GOT3 (cell line): ENCODE results near the gene SEC14L2.
"Not testable (repeated sequence)": the region's sequence is repeated elsewhere in the genome, so short reads cannot be mapped to it uniquely, and the experiment has no call there.

Source experiments
- DNase-seq: peaks from one replicate; lab custom pipeline; 2025; ENCODE audit warnings: mixed read lengths; lab: John Stamatoyannopoulos, UW

Gene SEC14L2

DNA sequence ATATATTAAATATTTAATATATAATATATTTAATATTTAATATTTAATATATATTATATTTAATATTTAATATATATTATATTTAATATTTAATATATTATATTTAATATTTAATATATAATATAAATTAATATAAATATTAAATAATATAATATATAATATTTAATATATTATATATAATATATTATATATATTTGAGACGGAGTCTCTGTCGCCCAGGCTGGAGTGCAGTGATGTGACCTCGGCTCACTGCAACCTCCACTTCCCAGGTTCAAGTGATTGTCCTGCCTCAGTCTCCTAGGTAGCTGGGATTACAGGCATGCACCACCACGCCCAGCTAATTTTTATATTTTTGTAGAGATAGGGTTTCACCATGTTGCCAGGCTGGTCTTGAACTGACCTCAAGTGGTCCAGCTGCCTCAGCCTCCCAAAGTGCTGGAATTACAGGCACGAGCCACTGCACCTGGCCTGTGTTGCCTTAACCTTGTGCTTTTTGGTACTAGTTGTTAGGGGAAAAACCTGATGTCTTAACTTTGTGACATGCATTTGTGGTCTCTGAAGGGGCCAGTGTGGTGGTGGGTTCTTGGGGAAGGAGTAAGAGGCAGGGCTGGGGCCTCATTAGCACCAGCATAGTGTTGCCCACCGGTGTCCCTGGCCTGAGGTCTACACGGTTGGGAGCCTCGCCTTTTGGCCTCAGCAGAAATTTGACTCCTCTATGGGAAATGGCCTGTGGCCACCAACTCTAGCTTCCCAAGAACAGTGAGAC, 58.4 kb downstream of the SEC14L2 start:
- no peak for DNase-seq

GRCh38 chr22:30457981-30458380, 61.2 kb downstream of the SEC14L2 start:
- no peak for DNase-seq

DNA sequence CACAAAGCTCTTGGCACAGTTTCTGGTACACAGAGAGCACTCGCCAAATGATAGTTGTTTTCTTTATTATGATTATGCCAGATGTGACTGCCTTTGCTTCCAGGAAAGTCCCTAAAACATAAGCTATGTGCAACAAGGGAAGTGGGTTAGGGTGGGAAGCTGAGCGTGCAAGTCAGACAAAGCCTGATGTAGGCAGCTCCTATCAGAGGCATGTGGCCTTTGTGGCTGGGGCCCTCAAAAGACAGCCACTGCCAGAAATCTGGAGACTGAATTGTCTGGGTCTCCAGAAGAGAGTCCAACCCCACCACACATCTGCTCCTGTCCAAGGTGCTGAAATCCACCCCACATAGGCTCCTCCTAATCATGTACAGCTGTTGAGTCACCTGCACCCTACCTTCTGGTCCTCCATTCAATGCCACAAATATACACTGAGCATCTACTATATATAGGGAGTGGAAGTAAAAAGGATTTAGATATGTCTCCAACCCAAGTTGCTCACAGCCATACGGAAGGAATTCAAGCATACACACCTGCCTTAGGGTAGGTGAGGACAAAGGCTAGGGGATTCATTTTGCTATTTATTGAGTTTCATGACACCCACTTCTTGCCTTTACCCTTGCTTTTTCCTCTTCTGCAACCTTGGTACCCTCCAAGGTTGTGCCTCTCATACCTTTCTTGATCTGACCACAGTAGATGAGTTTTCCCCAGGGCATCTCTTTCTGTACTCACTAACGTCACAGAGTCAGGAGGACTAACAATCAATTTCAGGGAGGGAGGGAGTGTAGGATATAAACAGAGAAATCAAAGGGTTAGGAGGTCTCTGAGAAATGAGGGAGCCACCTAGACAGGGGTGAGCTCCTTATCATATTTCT, 62.6 kb downstream of the SEC14L2 start:
- DNase-seq = no peak

DNA sequence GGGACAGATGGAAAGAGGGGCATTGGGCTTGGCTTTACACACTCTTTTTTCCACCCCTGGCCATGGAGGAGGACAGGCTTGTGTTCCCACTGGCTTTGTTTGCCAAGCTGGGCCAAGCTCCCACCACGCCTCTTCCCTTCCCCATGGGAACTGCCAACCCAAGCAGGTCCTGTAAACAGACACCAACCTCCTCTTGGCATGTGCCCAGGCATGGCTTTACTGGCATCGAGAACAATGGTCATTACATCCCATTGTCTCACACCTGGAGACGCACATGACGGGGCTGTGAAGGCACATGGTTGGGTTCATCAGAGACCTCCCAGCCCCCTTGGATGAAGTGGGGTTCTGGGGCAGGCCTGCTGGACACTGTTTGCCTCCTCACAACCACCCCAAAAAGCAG, 63.3 kb downstream of the SEC14L2 start:
- no peak for DNase-seq

GRCh38 chr22:30460555-30460954, 63.7 kb downstream of the SEC14L2 start:
- not testable (repeated sequence) for DNase-seq

DNA sequence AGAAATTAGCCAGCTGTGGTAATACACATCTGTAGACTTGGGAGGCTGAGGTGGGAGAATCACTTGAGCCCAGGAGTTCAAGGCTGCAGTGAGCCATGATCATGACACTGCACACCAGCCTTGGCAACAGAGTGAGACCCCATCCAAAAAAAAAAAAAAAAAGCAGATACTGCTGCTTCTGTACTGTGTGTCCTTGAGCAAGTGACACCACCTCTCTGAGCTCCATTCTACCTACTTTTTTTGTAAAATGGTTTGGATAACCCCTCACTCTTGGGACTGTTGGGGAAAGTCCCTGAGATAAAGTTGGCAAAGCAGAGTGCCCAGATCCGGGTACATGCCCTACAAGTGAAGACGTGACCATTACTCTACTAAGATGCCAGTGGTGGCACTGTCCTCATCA, 72.3 kb downstream of the SEC14L2 start:
- DNase-seq = no peak

DNA sequence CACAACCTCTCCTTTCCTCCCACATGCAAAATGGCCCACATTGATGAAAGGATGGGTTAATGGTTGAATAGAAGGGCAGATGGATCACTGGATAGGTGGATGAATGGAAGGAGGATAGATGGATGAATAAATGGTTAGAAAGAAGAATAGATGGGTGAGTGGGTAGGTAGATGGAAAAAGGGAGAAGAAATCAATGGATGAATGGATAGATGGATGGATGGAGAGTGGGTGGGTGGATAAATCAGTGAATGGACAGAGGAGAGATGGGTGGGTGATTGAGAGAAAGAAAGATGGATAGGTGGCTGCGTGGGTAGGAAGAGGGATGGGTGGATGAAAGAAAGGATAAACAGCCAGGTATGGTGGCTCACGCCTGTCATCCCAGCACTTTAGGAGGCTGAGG, 73.8 kb downstream of the SEC14L2 start:
- DNase-seq = no peak

GRCh38 chr22:30471616-30472318, 74.9 kb downstream of the SEC14L2 start, which contains the start of gene SEC14L3:
Gene SEC14L3, minus strand, starts transcription at chr22:30472017. Its CDS starts 59 bp downstream, at chr22:30471958.
- no peak for DNase-seq

- no peak for DNase-seq
These were observed 76.3 kb downstream of the SEC14L2 start for GRCh38 chr22:30472994-30473720.

DNA sequence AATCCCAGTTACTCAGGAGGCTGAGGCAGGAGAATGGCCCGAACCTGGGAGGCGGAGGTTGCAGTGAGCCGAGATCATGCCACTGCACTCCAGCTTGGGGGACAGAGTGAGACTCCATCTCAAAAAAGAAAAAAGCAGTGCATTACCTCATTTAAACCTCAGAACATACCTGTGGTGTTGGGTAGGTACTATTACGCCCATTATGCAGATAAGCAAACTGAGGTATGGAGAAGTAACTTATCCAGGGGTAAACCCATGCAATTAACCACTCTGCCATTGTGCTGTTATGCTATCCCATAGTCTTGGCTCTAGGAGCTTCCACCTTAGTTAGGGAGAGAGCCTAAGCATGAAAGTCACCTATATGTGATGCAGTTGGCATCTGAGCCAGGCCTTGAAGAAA, 77.3 kb downstream of the SEC14L2 start:
- DNase-seq = no peak
